OCI-LY3 (cell line): ENCODE data around the gene ACTR8.

Experiments
- H2AFZ ChIP-seq: fragments of 200-600, 300-600 bp; shearing (Covaris generic); 2 replicates; pipeline ENCODE4 v1.6.0; 2014; ENCODE audit warnings: antibody characterized with exemption, low read depth, low read length
- H3K27ac ChIP-seq: fragments of 200-600, 300-600 bp; sonication (generic); 2 replicates; pipeline ENCODE4 v1.5.1; 2014; ENCODE audit warnings: mild to moderate bottlenecking, low read length, moderate library complexity, mixed read lengths
- H3K27me3 ChIP-seq: fragments of 200-600, 300-600 bp; sonication (generic); 2 replicates; pipeline ENCODE4 v1.6.1; 2014; ENCODE audit warnings: low read depth, low read length, mixed read lengths
- H3K36me3 ChIP-seq: fragments of 200-600, 300-600 bp; sonication (generic); replicated peaks from 2 replicates; pipeline ENCODE3; 2014; ENCODE audit warnings: low read depth, low read length, mixed read lengths
- H3K4me1 ChIP-seq: fragments of 300-600, 200-600 bp; sonication (generic); 2 replicates; pipeline ENCODE4 v1.6.1; 2014; ENCODE audit warnings: low read length, mixed read lengths
- H3K4me2 ChIP-seq: fragments of 200-600, 300-600 bp; sonication (generic); 2 replicates; pipeline ENCODE4 v1.6.1; 2014; ENCODE audit warnings: low read length, mixed read lengths
- H3K4me3 ChIP-seq: fragments of 300-600, 200-600 bp; sonication (generic); 2 replicates; pipeline ENCODE4 v1.5.1; 2014; ENCODE audit warnings: antibody characterized with exemption, mild to moderate bottlenecking, low read length, moderate library complexity
- H3K79me2 ChIP-seq: fragments of 300-600, 200-600 bp; shearing (Covaris generic); 2 replicates; pipeline ENCODE4 v1.6.1; 2014; ENCODE audit warnings: mild to moderate bottlenecking, low read length, mixed read lengths
- H3K9ac ChIP-seq: fragments of 300-600, 200-600 bp; shearing (Covaris generic); 2 replicates; pipeline ENCODE4 v1.6.0; 2014; ENCODE audit warnings: mild to moderate bottlenecking, low read length, moderate library complexity
- H3K9me3 ChIP-seq: fragments of 200-600, 300-600 bp; shearing (Covaris generic); 2 replicates; pipeline ENCODE4 v1.6.1; 2014; ENCODE audit warnings: low read length, mixed read lengths; ENCODE audit not compliant: insufficient read depth
- H4K20me1 ChIP-seq: fragments of 200-600, 300-600 bp; sonication (generic); 2 replicates; pipeline ENCODE4 v1.6.1; 2016; ENCODE audit warnings: low read length, mixed read lengths; ENCODE audit not compliant: insufficient read depth
- CTCF ChIP-seq: fragments of 200-600, 300-600 bp; sonication (generic); IDR thresholded peaks from 2 replicates; pipeline ENCODE4 v1.5.1; 2014; ENCODE audit warnings: antibody characterized with exemption, low read length, low read depth
- EZH2phosphoT487 ChIP-seq: fragments of 200-600 bp; shearing (Covaris generic); IDR thresholded peaks from 2 replicates; pipeline ENCODE4 v1.6.1; 2018; ENCODE audit warnings: antibody characterized with exemption, mixed run types, low read depth

The ACTR8 gene

GRCh38 chr3:53817809-53818208, 64.1 kb downstream of the ACTR8 start:
- Histone ChIP-seq H3K27ac (no peak overlapping the region), H3K36me3 (no peaks in the 10 kb centered on the region)
- TF ChIP-seq EZH2phosphoT487 (no peak), CTCF (no peak)

DNA sequence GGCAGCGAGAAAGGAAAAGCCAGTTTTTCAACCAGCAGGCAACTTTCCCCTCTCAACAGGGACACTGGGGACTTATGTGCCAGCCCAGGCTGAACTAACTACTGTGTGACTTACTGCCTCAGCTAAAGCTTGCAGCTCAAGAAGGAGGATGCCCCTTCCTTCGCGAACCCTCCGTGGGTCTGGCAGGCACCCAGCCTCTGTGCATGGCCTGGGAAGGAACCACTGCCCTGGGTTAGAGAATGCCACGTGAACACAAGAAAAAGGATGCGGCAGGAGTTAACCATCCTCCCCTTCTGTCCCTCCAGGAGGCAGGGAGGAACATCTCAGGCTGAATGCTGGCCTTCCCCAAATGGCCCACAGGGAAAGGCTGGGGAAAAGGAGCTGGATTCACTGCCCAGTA, 64.7 kb downstream of the ACTR8 start:
- H3K27ac ChIP-seq: no peak overlapping the region
- H3K4me3 ChIP-seq: no peak overlapping the region
- H4K20me1 ChIP-seq: no peaks in the 10 kb centered on the region
- H3K79me2 ChIP-seq: no peaks in the 10 kb centered on the region
- peaks cover 6% of the 10 kb centered on the region for H3K4me1 ChIP-seq
- no peak overlapping the region for H2AFZ ChIP-seq
- H3K36me3 ChIP-seq: no peaks in the 10 kb centered on the region
- no peak overlapping the region for H3K9ac ChIP-seq
- H3K27me3 ChIP-seq: no peaks in the 10 kb centered on the region
- TF ChIP-seq CTCF (no peak), EZH2phosphoT487 (no peak)
- no peaks in the 10 kb centered on the region for H3K9me3 ChIP-seq
- H3K4me2 ChIP-seq: no peak overlapping the region

More at GRCh38 chr3:53817809-53818208, 64.1 kb downstream of the ACTR8 start:
- Histone ChIP-seq H3K4me3 (no peak overlapping the region), H2AFZ (no peak overlapping the region), H3K9ac (no peak overlapping the region), H3K79me2 (no peaks in the 10 kb centered on the region), H3K4me1 (peaks cover 6% of the 10 kb centered on the region), H4K20me1 (no peaks in the 10 kb centered on the region), H3K4me2 (no peak overlapping the region), H3K27me3 (no peaks in the 10 kb centered on the region), H3K9me3 (no peaks in the 10 kb centered on the region)
